Panc1 (cell line): ENCODE measurements around the gene U2AF1L4.

Experiments
- CTCF ChIP-seq: fragments of 450-650 bp; IDR thresholded peaks from 2 replicates; pipeline ENCODE4 v1.5.1; 2017; ENCODE audit warnings: mild to moderate bottlenecking
- POLR2AphosphoS5 ChIP-seq: IDR thresholded peaks from 2 replicates; pipeline ENCODE4 v1.6.1; 2012; ENCODE audit warnings: mild to moderate bottlenecking, low read depth, low read length, moderate library complexity

GRCh38 chr19:35743640-35744429 is 1.4 kb downstream of the U2AF1L4 start:
- TF ChIP-seq POLR2AphosphoS5 = no peak
- TF ChIP-seq CTCF = no peak
